GM12801 (cell line): ENCODE data around the gene NYAP1.

Experiments used
- TF ChIP-seq, protein P1 (sequence below): IDR thresholded peaks from one replicate; pipeline ENCODE4 v1.5.1; 2011; ENCODE audit warnings: control low read depth; ENCODE audit not compliant: insufficient read length; ENCODE audit errors: extremely low read depth

Gene NYAP1

DNA sequence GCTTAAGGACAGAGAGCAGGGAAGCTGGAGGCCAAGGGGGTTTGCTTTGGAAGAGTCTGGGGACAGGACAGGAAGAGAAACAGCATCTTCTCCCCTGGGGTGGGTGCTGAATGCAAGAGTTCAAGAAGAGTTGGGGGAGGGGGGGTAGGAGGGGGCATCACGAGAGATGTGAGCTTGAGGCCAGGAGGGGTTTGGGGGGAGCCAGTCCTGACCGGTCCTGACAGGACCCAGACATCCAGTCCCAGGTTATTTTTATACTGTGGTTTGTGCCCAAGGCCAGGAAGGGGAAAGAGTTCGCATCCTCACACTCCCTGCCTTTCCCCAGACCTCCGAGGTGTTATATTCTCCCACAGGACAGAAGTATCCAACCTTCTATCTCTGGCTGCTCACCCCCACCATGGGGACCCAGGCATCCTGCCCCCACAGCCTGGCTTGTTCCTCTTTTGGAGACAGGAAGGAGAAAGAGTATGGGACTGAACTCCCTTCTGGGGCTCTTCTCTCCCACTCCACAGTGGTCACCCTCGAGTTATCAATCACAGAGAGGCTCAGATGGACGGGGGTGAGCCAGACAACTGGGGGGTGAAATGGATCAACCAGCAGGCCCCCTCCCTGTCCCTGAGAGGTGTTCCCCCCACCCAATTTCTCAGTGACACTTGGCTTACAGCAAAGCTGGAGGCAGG, 7.5 kb upstream of the NYAP1 start:
- TF ChIP-seq, protein P1, sequence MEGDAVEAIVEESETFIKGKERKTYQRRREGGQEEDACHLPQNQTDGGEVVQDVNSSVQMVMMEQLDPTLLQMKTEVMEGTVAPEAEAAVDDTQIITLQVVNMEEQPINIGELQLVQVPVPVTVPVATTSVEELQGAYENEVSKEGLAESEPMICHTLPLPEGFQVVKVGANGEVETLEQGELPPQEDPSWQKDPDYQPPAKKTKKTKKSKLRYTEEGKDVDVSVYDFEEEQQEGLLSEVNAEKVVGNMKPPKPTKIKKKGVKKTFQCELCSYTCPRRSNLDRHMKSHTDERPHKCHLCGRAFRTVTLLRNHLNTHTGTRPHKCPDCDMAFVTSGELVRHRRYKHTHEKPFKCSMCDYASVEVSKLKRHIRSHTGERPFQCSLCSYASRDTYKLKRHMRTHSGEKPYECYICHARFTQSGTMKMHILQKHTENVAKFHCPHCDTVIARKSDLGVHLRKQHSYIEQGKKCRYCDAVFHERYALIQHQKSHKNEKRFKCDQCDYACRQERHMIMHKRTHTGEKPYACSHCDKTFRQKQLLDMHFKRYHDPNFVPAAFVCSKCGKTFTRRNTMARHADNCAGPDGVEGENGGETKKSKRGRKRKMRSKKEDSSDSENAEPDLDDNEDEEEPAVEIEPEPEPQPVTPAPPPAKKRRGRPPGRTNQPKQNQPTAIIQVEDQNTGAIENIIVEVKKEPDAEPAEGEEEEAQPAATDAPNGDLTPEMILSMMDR, result no peak

DNA sequence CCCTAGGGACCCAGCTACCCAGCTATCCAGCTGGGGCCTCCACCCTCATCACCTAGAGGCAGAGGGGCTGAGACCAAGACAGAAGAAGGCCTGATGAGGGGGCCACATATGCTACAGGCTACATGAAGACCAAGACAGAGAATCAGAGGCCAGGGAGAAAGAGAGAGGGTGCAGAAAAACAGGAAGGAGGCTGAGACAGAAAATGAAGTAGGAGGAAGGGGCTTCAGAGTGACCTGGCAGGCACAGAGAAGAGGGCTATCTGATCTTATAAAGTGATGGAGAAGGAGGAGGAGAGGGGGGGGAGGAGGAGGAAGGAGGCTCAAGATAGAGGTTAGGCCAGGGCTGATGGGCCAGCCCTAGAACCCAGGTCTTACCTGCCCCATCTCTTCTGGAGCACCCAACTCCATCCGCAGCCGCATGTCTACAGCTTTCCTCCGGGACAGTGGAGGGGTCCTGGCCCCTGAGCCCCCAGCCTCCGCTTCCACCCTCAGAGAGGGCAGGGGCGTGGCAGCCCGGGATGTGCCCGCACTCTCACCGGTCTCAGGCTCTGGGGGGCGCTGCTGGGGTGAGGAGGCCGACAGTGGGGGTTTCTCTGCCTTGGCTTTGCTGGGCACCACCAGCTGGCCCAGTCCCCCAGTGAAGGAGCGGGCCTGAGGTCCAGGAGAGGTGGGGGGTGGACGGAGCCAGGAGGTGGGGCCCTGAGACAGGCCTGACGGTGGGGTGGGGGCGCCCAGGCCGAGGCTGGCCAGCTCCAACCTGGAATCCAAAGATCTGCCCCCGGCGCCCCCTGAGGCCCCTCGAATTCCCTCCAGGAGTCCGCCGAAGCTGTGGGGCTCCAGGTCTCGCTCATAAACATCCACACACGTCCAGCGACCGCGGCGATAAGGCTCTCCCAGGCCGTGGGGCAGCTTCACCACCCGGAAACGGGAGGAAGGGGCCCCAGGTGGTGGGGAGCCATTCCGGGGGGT, 6.5 kb upstream of the NYAP1 start:
- TF ChIP-seq, protein P1, result no peak

DNA sequence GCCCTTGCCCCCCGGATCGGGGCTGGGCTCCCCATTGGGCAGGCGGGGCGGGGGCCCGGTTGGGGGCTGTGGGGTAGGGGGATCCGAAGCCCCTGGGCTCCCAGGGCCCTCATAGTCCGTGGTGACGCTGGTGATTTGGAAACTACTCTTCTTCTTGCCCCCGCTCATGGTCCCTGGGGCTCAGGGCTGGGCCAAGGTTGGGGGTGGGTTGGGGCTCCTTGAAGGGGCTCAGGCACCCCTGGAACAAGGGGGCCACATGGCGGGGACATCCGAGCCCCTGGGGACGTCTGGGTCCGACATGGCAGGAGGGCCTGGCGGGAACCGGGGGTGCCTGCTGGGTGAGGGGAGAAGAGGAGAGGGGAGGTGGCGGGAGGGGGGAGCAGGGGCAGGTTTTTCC, 5.9 kb upstream of the NYAP1 start:
- TF ChIP-seq, protein P1, result no peak

DNA sequence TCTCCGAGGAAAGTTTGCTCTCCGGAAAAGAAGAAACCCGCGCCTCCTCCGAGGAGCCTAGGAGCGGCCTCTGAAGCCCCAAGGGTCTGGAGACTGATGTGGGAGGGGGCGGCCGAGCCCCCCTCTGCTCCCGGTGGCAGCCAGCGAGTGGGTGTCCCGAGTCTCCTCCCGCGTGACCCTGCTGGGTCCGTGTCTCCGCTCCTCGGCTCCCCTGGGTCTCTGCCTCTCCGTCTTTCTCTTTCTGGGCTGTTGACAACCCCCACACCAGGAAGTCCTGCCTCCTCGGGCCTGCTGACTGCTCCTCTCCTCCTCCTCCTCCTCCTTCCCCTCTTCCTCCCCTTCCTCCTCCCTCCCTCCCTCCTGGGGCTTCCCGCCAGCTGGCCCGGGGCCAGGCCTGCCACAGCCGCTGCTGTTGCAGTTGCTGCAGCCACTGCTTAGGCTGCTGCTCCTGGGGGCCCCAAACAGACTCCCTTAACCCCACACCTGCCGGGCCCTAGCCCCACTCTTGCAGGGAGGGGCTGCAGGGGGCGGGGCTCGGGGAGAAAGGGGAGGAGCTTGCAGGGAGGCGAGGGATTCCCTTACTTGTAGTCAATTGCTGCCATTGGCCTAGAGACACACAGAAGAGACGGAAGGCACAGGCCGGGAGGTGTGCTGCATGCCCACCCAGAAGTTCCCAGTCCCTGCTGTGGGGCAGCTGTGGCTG, 4.6 kb upstream of the NYAP1 start, which contains the start of gene TSC22D4:
TSS of gene TSC22D4 (minus strand) at position 257 of the 703 bp plus-strand sequence. CDS start 1,176 bp downstream, outside the sequence.
- TF ChIP-seq, protein P1, result no peak

DNA sequence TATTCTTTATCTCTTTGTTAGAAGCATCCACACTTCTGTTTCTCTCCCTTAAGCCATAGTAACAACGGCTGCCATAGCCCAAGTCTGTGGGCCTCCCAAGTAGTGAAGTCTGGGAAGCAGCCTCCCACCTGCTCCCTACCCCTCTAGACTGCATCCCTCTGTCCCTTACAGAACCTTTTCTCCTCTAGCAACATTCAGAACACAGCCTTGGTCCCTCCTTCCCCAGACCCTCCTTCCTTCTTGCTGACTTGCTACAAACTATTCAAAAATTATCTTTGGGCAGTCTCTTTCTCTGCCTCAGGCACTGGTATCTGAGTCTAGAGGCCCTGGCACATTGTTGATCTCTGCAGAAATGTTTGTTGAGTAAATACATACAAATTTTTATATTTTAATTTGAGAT, 2.3 kb upstream of the NYAP1 start:
- TF ChIP-seq, protein P1, result no peak

DNA sequence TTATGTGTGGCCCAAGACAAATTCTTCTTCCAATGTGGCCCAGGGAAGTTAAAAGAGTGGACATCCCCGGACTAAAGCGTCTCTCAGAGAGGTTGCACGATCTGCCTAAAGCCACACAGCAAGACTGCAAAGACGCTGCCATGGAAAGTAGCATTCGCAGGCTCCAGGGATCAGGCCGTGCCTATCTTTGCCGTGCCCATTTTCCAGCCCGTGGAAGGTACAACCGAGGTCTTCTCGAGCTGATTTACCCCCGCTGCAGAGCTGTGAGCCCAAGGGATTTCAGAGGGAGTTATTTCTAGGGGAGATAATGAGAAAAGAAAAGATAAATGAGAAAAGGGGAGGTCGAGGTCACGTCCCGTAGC, 1.0 kb upstream of the NYAP1 start:
- TF ChIP-seq, protein P1, result no peak

DNA sequence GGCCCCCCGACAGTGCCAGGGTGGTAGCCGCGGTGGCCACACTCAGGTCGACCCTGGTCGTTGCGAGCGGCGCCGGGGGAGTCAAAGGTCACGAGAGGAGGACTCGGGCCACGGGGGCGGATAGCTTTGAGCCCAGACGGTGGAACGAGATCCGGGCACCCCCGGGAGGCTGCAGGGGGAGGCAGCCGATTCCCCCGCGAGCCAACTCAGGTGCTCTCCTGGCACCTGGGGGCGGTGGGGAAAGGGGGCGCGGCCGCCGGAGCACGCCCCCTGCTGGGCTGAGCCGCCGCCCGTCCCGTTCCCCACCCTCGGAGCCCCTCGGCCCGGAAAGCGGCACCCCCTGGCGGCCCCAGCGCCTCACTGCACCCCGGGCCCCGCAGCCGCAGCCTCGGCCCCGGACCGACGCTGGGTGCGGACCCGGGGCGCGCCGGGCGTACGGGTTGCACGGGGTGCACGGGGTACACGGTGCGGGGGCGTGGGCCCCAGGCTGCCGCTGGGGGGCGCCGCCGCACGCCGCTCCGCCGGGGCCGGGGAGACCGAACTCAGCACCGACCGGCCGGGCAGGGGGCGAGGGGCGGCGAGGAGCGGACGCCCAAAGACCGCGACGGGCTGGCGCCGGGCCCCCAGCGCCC, 521 bp upstream of the NYAP1 start:
- TF ChIP-seq, protein P1, result no peak
